ENCODE measurements around the gene NFATC2IP. TPM values are rescaled to one million over a fixed set of nuclear protein-coding genes. Genes with fewer than 3 reads are reported as not detected.
"Not testable (repeated sequence)": the region's sequence is repeated elsewhere in the genome, so short reads cannot be mapped to it uniquely, and the experiment has no call there.

The NFATC2IP gene
- polyA plus RNA-seq, 2 of the 4 experiments (the other 2 are of a cell fraction) = 29.7 to 32.2 TPM

DNA sequence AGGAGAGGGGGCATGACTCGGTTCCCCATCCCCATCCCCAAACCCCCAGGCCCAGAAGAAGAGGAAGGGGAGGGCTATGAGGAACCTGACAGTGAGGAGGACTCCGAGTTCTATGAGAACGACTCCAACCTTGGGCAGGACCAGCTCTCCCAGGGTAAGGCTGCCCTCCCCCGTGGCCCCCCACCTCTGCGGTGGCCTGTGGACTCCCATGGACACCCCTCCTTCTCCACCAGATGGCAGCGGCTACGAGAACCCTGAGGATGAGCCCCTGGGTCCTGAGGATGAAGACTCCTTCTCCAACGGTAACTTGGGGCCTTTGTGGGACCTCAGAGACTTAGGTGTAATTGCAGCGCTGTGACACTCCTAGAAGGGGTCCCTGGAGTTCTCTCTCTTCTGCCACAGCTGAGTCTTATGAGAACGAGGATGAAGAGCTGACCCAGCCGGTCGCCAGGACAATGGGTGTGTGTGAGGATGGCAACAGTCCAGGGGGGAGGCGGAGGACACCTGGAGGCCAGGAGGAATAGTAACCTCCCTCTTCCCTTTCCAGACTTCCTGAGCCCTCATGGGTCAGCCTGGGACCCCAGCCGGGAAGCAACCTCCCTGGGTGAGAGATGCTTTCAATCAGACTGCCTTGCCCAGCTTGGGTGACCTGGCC, 13.4 kb upstream of the NFATC2IP start:
- H3K4me3 ChIP-seq = no peak overlapping the region
- ChIA-PET POLR2A (interaction anchor here (0.5 kb wide), 1 partner anchor 29 kb away, joined by 3 read pairs; no protein-coding TSS in a partner anchor), CTCF (interaction anchor here (1.2 to 13.3 kb wide), 4 partner anchors 7 to 36 kb away, joined by 3 to 92 read pairs (median 5); no protein-coding TSS in a partner anchor)
- ATAC-seq (peak in 1 of 2 experiments; percentile 31; a peak in 3 of 6 replicates), DNase-seq (ENCODE audit: low read depth in 1 of 2, low spot score in 1 of 2) (no peak), FAIRE-seq (no peak)
- H3K9me3 ChIP-seq = no peaks in the 10 kb centered on the region
- 72% methylated on average over 14 of the region's 14 CpGs for WGBS (ENCODE audit: missing lambda C conversion rate)
- no peak overlapping the region for H3K27ac ChIP-seq
- no peak overlapping the region for H3K4me2 ChIP-seq
- TF ChIP-seq SREBF2 (IDR thresholded peaks at IDR 0.05) = no peak
- TF ChIP-seq, protein P1, sequence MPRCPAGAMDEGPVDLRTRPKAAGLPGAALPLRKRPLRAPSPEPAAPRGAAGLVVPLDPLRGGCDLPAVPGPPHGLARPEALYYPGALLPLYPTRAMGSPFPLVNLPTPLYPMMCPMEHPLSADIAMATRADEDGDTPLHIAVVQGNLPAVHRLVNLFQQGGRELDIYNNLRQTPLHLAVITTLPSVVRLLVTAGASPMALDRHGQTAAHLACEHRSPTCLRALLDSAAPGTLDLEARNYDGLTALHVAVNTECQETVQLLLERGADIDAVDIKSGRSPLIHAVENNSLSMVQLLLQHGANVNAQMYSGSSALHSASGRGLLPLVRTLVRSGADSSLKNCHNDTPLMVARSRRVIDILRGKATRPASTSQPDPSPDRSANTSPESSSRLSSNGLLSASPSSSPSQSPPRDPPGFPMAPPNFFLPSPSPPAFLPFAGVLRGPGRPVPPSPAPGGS (IDR thresholded peaks at IDR 0.05) = no peak
- TF ChIP-seq, protein P2, sequence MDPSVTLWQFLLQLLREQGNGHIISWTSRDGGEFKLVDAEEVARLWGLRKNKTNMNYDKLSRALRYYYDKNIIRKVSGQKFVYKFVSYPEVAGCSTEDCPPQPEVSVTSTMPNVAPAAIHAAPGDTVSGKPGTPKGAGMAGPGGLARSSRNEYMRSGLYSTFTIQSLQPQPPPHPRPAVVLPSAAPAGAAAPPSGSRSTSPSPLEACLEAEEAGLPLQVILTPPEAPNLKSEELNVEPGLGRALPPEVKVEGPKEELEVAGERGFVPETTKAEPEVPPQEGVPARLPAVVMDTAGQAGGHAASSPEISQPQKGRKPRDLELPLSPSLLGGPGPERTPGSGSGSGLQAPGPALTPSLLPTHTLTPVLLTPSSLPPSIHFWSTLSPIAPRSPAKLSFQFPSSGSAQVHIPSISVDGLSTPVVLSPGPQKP (IDR thresholded peaks at IDR 0.05; ENCODE audit: low read depth, low read length) = no peak
- no peak for TF ChIP-seq CHD2 (IDR thresholded peaks at IDR 0.05; ENCODE audit: low read length, partially characterized antibody)
- TF ChIP-seq HEYL (CRISPR knock-in tag; IDR thresholded peaks at IDR 0.05) = no peak
- no peak for TF ChIP-seq NR3C1 (IDR thresholded peaks at IDR 0.05)
- TF ChIP-seq GATA3 (IDR thresholded peaks at IDR 0.05; ENCODE audit: borderline replicate concordance) = no peak
- TF ChIP-seq KDM5A (IDR thresholded peaks at IDR 0.05) = no peak
- no peak for TF ChIP-seq MAFK (IDR thresholded peaks at IDR 0.05; ENCODE audit: partially characterized antibody)
- TF ChIP-seq CBX2 (IDR thresholded peaks at IDR 0.05; ENCODE audit: borderline replicate concordance, low read depth) = no peak
- TF ChIP-seq SMC3 (IDR thresholded peaks at IDR 0.05) = no peak
- no peak for TF ChIP-seq JUNB (IDR thresholded peaks at IDR 0.05)
- no peak for TF ChIP-seq RNF2 (IDR thresholded peaks at IDR 0.05; ENCODE audit: borderline replicate concordance, low read depth)
- TF ChIP-seq FOXS1 (CRISPR knock-in tag; IDR thresholded peaks at IDR 0.05) = no peak
- no peaks in the 10 kb centered on the region for H3K4me1 ChIP-seq

DNA sequence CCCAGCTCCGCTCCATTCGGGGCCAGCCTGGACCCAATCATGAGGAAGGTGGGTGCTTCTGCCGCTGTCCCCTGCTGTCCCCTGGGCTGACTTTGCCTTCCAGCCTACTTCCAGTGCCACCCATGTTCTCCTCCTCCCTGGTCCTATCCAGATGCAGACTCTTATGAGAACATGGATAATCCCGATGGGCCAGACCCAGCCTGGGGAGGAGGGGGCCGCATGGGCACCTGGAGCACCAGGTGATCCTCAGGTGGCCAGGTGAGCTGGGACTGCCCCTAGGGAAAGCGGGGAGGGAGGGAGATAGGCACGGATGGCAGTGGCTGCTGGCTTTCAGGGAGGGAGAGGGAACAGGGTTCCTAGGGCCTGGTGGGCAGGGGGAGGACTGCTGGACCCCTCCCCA, 12.0 kb upstream of the NFATC2IP start:
- Histone ChIP-seq H3K4me3 (no peak overlapping the region), H3K9me3 (no peaks in the 10 kb centered on the region), H3K4me2 (no peak overlapping the region), H3K27ac (no peak overlapping the region), H3K4me1 (no peaks in the 10 kb centered on the region)
- ATAC-seq (no peak), FAIRE-seq (no peak), DNase-seq (ENCODE audit: low read depth in 1 of 2, low spot score in 1 of 2) (no peak)
- TF ChIP-seq RAD21 (conservative IDR thresholded peaks at IDR 0.05 in 1 of 2, IDR thresholded peaks at IDR 0.05 in 1 of 2) = no peak
- TF ChIP-seq HEYL (CRISPR knock-in tag; IDR thresholded peaks at IDR 0.05) = no peak
- TF ChIP-seq FOSL2 (IDR thresholded peaks at IDR 0.05) = no peak
- no peak for TF ChIP-seq FOSL2 (CRISPR knock-in tag; IDR thresholded peaks at IDR 0.05)
- ChIA-PET POLR2A (no interaction called here), CTCF (interaction anchor here (0.8 to 1.2 kb wide), 2 partner anchors 18 to 27 kb away, joined by 3 read pairs; no protein-coding TSS in a partner anchor)
- WGBS (ENCODE audit: missing lambda C conversion rate) = 64% methylated on average over 6 of the region's 7 CpGs

DNA sequence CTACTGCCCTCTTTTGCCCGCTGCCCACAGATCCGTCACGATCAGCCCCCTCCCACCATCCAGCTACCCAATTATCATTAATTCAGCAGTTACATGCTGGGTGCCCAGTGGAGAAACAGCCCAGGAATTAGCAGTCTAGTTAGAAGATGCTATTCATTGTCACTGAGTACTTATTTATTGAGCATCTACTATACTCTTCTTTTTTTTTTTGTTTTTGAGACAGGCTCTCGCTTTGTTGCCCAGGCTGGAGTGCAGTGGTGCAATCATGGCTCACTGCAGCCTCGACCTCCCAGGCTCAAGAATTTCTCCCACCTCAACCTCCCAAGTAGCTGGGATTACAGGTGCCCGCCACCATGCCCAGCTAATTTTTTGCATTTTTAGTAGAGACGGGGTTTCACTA, 10.9 kb upstream of the NFATC2IP start:
- DNase-seq (ENCODE audit: low read depth in 1 of 2, low spot score in 1 of 2); H3K4me2 ChIP-seq; H3K4me1 ChIP-seq; H3K4me3 ChIP-seq; H3K27ac ChIP-seq; FAIRE-seq; ATAC-seq; CTCF ChIA-PET; H3K9me3 ChIP-seq; POLR2A ChIA-PET: not testable (repeated sequence)
- WGBS (ENCODE audit: missing lambda C conversion rate) = 76% methylated on average over 7 of the region's 7 CpGs

DNA sequence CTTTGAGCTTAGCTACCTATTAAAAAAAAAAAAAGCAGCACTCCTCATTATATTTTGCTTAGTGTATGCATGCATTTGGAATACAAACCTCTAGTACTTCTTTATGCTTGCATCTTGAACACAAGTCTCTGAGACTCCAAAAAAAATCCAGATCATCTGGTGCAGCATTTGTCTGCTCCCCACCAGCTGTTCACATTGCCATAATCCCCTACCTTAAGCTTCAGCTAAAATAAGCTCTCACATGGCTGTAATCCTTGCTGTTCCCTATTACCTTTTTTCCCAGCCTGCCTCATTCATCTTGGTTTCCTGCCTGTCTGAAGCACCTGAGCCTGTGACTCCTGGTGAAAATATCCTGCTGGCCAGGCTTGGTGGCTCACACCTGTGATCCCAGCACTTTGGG, 7.5 kb upstream of the NFATC2IP start:
- Histone ChIP-seq H3K4me1 (peaks cover 9% of the 10 kb centered on the region; the same call in 2 of the 3 replicates), H3K4me3 (no peak overlapping the region), H3K9me3 (no peaks in the 10 kb centered on the region), H3K27ac (no peak overlapping the region), H3K4me2 (no peak overlapping the region)
- ATAC-seq (no peak), FAIRE-seq (no peak), DNase-seq (ENCODE audit: low read depth in 1 of 2, low spot score in 1 of 2) (no peak)
- POLR2A ChIA-PET = no interaction called here
- CTCF ChIA-PET = interaction anchor here (1.3 to 10.5 kb wide), 6 partner anchors 12 to 98 kb away, joined by 3 to 190 read pairs (median 50); partner anchors contain the start of genes ATP2A1, CD19, RABEP2 and SH2B1
- TF ChIP-seq, protein P3, sequence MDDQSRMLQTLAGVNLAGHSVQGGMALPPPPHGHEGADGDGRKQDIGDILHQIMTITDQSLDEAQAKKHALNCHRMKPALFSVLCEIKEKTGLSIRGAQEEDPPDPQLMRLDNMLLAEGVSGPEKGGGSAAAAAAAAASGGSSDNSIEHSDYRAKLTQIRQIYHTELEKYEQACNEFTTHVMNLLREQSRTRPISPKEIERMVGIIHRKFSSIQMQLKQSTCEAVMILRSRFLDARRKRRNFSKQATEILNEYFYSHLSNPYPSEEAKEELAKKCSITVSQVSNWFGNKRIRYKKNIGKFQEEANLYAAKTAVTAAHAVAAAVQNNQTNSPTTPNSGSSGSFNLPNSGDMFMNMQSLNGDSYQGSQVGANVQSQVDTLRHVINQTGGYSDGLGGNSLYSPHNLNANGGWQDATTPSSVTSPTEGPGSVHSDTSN (IDR thresholded peaks at IDR 0.05) = no peak
- TF ChIP-seq FOSL2 (IDR thresholded peaks at IDR 0.05) (no peak), FOSL2 (CRISPR knock-in tag; IDR thresholded peaks at IDR 0.05) (no peak), NFE2L2 (conservative IDR thresholded peaks at IDR 0.05; ENCODE audit: low read length) (no peak), RCOR1 (IDR thresholded peaks at IDR 0.05; ENCODE audit: low read depth, low read length) (no peak), KDM1A (IDR thresholded peaks at IDR 0.05; ENCODE audit: low read depth) (no peak), EHMT2 (IDR thresholded peaks at IDR 0.05; ENCODE audit: low read depth) (no peak), ESRRA (IDR thresholded peaks at IDR 0.05; ENCODE audit: borderline replicate concordance, low read length) (no peak), NPAS2 (CRISPR knock-in tag; IDR thresholded peaks at IDR 0.05; ENCODE audit: borderline replicate concordance) (no peak), POLR2A (IDR thresholded peaks at IDR 0.05; ENCODE audit: low read length) (no peak)

Data from A549 (cell line).